ENCODE measurements around the gene ANKRD9.

Gene ANKRD9

GRCh38 chr14:102505000-102505619, 4.5 kb downstream of the ANKRD9 start:
- no peak overlapping the region for H3K4me3 ChIP-seq (ENCODE audit: low read depth, low read length)
- no peak for DNase-seq (ENCODE audit: low read depth)
- TF ChIP-seq CTCF (IDR thresholded peaks at IDR 0.05; ENCODE audit: low read depth, low read length, missing control alignments), result no peak

- no peak for DNase-seq (ENCODE audit: low read depth)
- no peak overlapping the region for H3K4me3 ChIP-seq (ENCODE audit: low read depth, low read length)
- no peak for TF ChIP-seq CTCF (IDR thresholded peaks at IDR 0.05; ENCODE audit: low read depth, low read length, missing control alignments)
These were observed 5.1 kb downstream of the ANKRD9 start for GRCh38 chr14:102504328-102504999.

- no peak overlapping the region for H3K4me3 ChIP-seq (ENCODE audit: low read depth, low read length)
- TF ChIP-seq CTCF (IDR thresholded peaks at IDR 0.05; ENCODE audit: low read depth, low read length, missing control alignments), result no peak
- no peak for DNase-seq (ENCODE audit: low read depth)
These were observed 5.8 kb downstream of the ANKRD9 start for GRCh38 chr14:102503641-102504327.

- no peak for TF ChIP-seq CTCF (IDR thresholded peaks at IDR 0.05; ENCODE audit: low read depth, low read length, missing control alignments)
- no peak overlapping the region for H3K4me3 ChIP-seq (ENCODE audit: low read depth, low read length)
These were observed 7.0 kb downstream of the ANKRD9 start for GRCh38 chr14:102502571-102502970.

GRCh38 chr14:102501751-102502315, 7.7 kb downstream of the ANKRD9 start:
- no peak for DNase-seq (ENCODE audit: low read depth)

More at GRCh38 chr14:102502571-102502970, 7.0 kb downstream of the ANKRD9 start:
- DNase-seq (ENCODE audit: low read depth), result no peak

GRCh38 chr14:102500713-102501112, 8.9 kb downstream of the ANKRD9 start:
- no peak overlapping the region for H3K4me3 ChIP-seq (ENCODE audit: low read depth, low read length)
- no peak for TF ChIP-seq CTCF (IDR thresholded peaks at IDR 0.05; ENCODE audit: low read depth, low read length, missing control alignments)
- no peak for DNase-seq (ENCODE audit: low read depth)

More at GRCh38 chr14:102501751-102502315, 7.7 kb downstream of the ANKRD9 start:
- H3K4me3 ChIP-seq (ENCODE audit: low read depth, low read length), result no peak overlapping the region
- peak; percentile 12 for TF ChIP-seq CTCF (IDR thresholded peaks at IDR 0.05; ENCODE audit: low read depth, low read length, missing control alignments)

All from GM12864 (cell line).